Mesendoderm (in vitro differentiated cells): ENCODE data around the gene ALDH1A1.

ENCODE experiments used
- DNase-seq: peaks from one replicate; pipeline ENCODE4 v3.0.0; 2013
- H2AK5ac ChIP-seq: 2 replicates; pipeline ENCODE4 v1.6.1; 2013; ENCODE audit warnings: low read length, inconsistent platforms
- H2BK120ac ChIP-seq: 2 replicates; pipeline ENCODE4 v1.6.1; 2013; ENCODE audit warnings: low read depth, mild to moderate bottlenecking, low read length, moderate library complexity, mixed read lengths
- H2BK15ac ChIP-seq: replicated peaks from 2 replicates; pipeline ENCODE4 v1.6.1; 2013; ENCODE audit warnings: low read depth, mild to moderate bottlenecking, moderate library complexity
- H2BK5ac ChIP-seq: 2 replicates; pipeline ENCODE4 v1.6.1; 2013; ENCODE audit warnings: low read length, inconsistent platforms
- H3K18ac ChIP-seq: 2 replicates; pipeline ENCODE4 v1.6.1; 2013; ENCODE audit warnings: mild to moderate bottlenecking, low read length, mixed read lengths
- H3K23ac ChIP-seq: one replicate; pipeline ENCODE4 v1.6.1; 2013; ENCODE audit warnings: low read length
- H3K27ac ChIP-seq: 2 replicates; pipeline ENCODE4 v1.5.1; 2013; ENCODE audit warnings: low read depth, mild to moderate bottlenecking, inconsistent platforms, low read length, moderate library complexity
- H3K27me3 ChIP-seq: 2 replicates; pipeline ENCODE4 v1.6.1; 2013; ENCODE audit warnings: low read length, control low read depth, mild to moderate bottlenecking, inconsistent platforms; ENCODE audit not compliant: insufficient read depth, poor library complexity
- H3K36me3 ChIP-seq: 2 replicates; pipeline ENCODE4 v1.6.1; 2013; ENCODE audit warnings: low read length, inconsistent platforms; ENCODE audit not compliant: control insufficient read depth, insufficient read depth
- H3K4ac ChIP-seq: one replicate; pipeline ENCODE4 v1.6.1; 2013; ENCODE audit warnings: low read depth, mild to moderate bottlenecking, low read length, moderate library complexity
- H3K4me1 ChIP-seq: 2 replicates; pipeline ENCODE4 v1.6.1; 2013; ENCODE audit warnings: low read depth, low read length, inconsistent platforms; ENCODE audit not compliant: control insufficient read depth
- H3K4me2 ChIP-seq: 2 replicates; pipeline ENCODE4 v1.6.1; 2013; ENCODE audit warnings: low read length
- H3K4me3 ChIP-seq: 2 replicates; pipeline ENCODE4 v1.5.1; 2013; ENCODE audit warnings: mild to moderate bottlenecking, low read length
- H3K56ac ChIP-seq: one replicate; pipeline ENCODE4 v1.6.1; 2013; ENCODE audit warnings: low read length
- H3K79me1 ChIP-seq: 2 replicates; pipeline ENCODE4 v1.6.1; 2013; ENCODE audit warnings: low read length, inconsistent platforms
- H3K79me2 ChIP-seq: 2 replicates; pipeline ENCODE4 v1.6.1; 2013; ENCODE audit warnings: mild to moderate bottlenecking, low read length; ENCODE audit not compliant: control insufficient read depth, insufficient read depth
- H3K9ac ChIP-seq: 2 replicates; pipeline ENCODE4 v1.6.1; 2013; ENCODE audit warnings: low read length, inconsistent platforms
- H4K5ac ChIP-seq: one replicate; pipeline ENCODE4 v1.6.1; 2013; ENCODE audit warnings: low read length
- H4K8ac ChIP-seq: one replicate; pipeline ENCODE4 v1.6.1; 2013; ENCODE audit warnings: low read depth, mild to moderate bottlenecking, control low read depth, low read length, moderate library complexity
- WGBS: extraction: QIAGEN DNeasy Blood & Tissue Kit; methylation state at CpG from one replicate; pipeline ENCODE4 v1.1.7; 2013; ENCODE audit warnings: low lambda C conversion rate, missing lambda C conversion rate; ENCODE audit not compliant: insufficient coverage; ENCODE audit errors: extremely low coverage; 5-methylcytosine and 5-hydroxymethylcytosine counted together

Gene ALDH1A1

GRCh38 chr9:72924154-72924790 is 28.6 kb downstream of the ALDH1A1 start:
- H3K79me1 ChIP-seq = no peaks in the 10 kb centered on the region
- no peak overlapping the region for H2BK120ac ChIP-seq
- no peaks in the 10 kb centered on the region for H3K79me2 ChIP-seq
- H3K23ac ChIP-seq = no peak overlapping the region
- no peak overlapping the region for H2AK5ac ChIP-seq
- H3K9ac ChIP-seq = no peak overlapping the region
- H3K56ac ChIP-seq = no peak overlapping the region
- H3K27me3 ChIP-seq = no peaks in the 10 kb centered on the region
- no peak overlapping the region for H3K4ac ChIP-seq
- no peak overlapping the region for H2BK5ac ChIP-seq
- no peak overlapping the region for H3K4me3 ChIP-seq
- H3K27ac ChIP-seq = no peak overlapping the region
- no peak overlapping the region for H4K5ac ChIP-seq
- no peak overlapping the region for H3K4me2 ChIP-seq
- no peak overlapping the region for H4K8ac ChIP-seq
- H3K18ac ChIP-seq = no peak overlapping the region
- H3K36me3 ChIP-seq = no peaks in the 10 kb centered on the region
- WGBS = no CpG with 5 or more reads among the region's 1 CpG
- H2BK15ac ChIP-seq = no peak overlapping the region
- H3K4me1 ChIP-seq = no peaks in the 10 kb centered on the region
- no peak for DNase-seq

- H3K56ac ChIP-seq = no peak overlapping the region
- H2BK120ac ChIP-seq = no peak overlapping the region
- no peak overlapping the region for H3K4me2 ChIP-seq
- no peak overlapping the region for H2AK5ac ChIP-seq
- H4K5ac ChIP-seq = no peak overlapping the region
- no peak overlapping the region for H3K27ac ChIP-seq
- no CpG with 5 or more reads among the region's 1 CpG for WGBS
- H3K79me1 ChIP-seq = no peaks in the 10 kb centered on the region
- no peak overlapping the region for H3K23ac ChIP-seq
- no peak overlapping the region for H3K9ac ChIP-seq
- no peaks in the 10 kb centered on the region for H3K79me2 ChIP-seq
- no peak overlapping the region for H3K4me3 ChIP-seq
- H3K27me3 ChIP-seq = no peaks in the 10 kb centered on the region
- H3K4me1 ChIP-seq = no peaks in the 10 kb centered on the region
- no peaks in the 10 kb centered on the region for H3K36me3 ChIP-seq
- H2BK5ac ChIP-seq = no peak overlapping the region
- no peak overlapping the region for H2BK15ac ChIP-seq
- no peak overlapping the region for H3K18ac ChIP-seq
- H3K4ac ChIP-seq = no peak overlapping the region
- no peak for DNase-seq
- no peak overlapping the region for H4K8ac ChIP-seq
These were observed 29.8 kb downstream of the ALDH1A1 start for GRCh38 chr9:72923077-72923476.

GRCh38 chr9:72921888-72922654 is 30.8 kb downstream of the ALDH1A1 start:
- Histone ChIP-seq H2BK5ac (no peak overlapping the region), H3K56ac (no peak overlapping the region), H3K4me1 (no peaks in the 10 kb centered on the region), H3K36me3 (no peaks in the 10 kb centered on the region), H3K4me3 (no peak overlapping the region), H4K8ac (no peak overlapping the region), H4K5ac (no peak overlapping the region), H2BK15ac (no peak overlapping the region), H3K79me1 (no peaks in the 10 kb centered on the region), H3K4me2 (no peak overlapping the region), H3K4ac (no peak overlapping the region), H2AK5ac (no peak overlapping the region), H3K23ac (no peak overlapping the region), H3K27ac (no peak overlapping the region), H3K79me2 (no peaks in the 10 kb centered on the region), H3K27me3 (no peaks in the 10 kb centered on the region), H3K9ac (no peak overlapping the region), H2BK120ac (no peak overlapping the region), H3K18ac (no peak overlapping the region)
- WGBS = no CpG with 5 or more reads among the region's 5 CpGs
- no peak for DNase-seq

GRCh38 chr9:72919246-72919945 is 33.5 kb downstream of the ALDH1A1 start:
- WGBS = no CpG with 5 or more reads among the region's 4 CpGs
- Histone ChIP-seq H4K8ac (no peak overlapping the region), H3K4ac (no peak overlapping the region), H3K27ac (no peak overlapping the region), H2BK5ac (no peak overlapping the region), H3K9ac (no peak overlapping the region), H2AK5ac (no peak overlapping the region), H2BK15ac (no peak overlapping the region), H2BK120ac (no peak overlapping the region), H4K5ac (no peak overlapping the region), H3K4me2 (no peak overlapping the region), H3K23ac (no peak overlapping the region), H3K27me3 (no peaks in the 10 kb centered on the region), H3K4me1 (no peaks in the 10 kb centered on the region), H3K4me3 (no peak overlapping the region), H3K56ac (no peak overlapping the region), H3K79me1 (no peaks in the 10 kb centered on the region), H3K18ac (no peak overlapping the region), H3K36me3 (no peaks in the 10 kb centered on the region), H3K79me2 (no peaks in the 10 kb centered on the region)
- no peak for DNase-seq

GRCh38 chr9:72917892-72918509 is 34.9 kb downstream of the ALDH1A1 start:
- no peak overlapping the region for H3K4me3 ChIP-seq
- no peak overlapping the region for H2AK5ac ChIP-seq

More at GRCh38 chr9:72917892-72918509, 34.9 kb downstream of the ALDH1A1 start:
- H4K8ac ChIP-seq = no peak overlapping the region
- no peak overlapping the region for H3K9ac ChIP-seq
- no peak overlapping the region for H3K27ac ChIP-seq
- no peaks in the 10 kb centered on the region for H3K79me1 ChIP-seq
- H3K36me3 ChIP-seq = no peaks in the 10 kb centered on the region
- no peak overlapping the region for H4K5ac ChIP-seq
- H3K56ac ChIP-seq = no peak overlapping the region
- H3K27me3 ChIP-seq = no peaks in the 10 kb centered on the region
- no peak overlapping the region for H2BK120ac ChIP-seq
- H3K79me2 ChIP-seq = no peaks in the 10 kb centered on the region
- no peak overlapping the region for H3K4me2 ChIP-seq
- no peak overlapping the region for H2BK5ac ChIP-seq
- WGBS = no CpG with 5 or more reads among the region's 1 CpG
- no peak overlapping the region for H3K23ac ChIP-seq
- DNase-seq = no peak
- H2BK15ac ChIP-seq = no peak overlapping the region
- H3K4me1 ChIP-seq = no peaks in the 10 kb centered on the region
- H3K4ac ChIP-seq = no peak overlapping the region
- no peak overlapping the region for H3K18ac ChIP-seq
